Ramos (cell line): Measurements from ENCODE around the gene KIF26B.

Experiments used
- in situ Hi-C: fragments of 300-500 bp; cut with MboI; formaldehyde crosslinking; loops from one replicate; pipeline ENCODE4 v1.14.3; 2022; ENCODE audit warnings: low sequenced_read_pairs; ENCODE audit not compliant: unreplicated experiment

KIF26B gene

DNA sequence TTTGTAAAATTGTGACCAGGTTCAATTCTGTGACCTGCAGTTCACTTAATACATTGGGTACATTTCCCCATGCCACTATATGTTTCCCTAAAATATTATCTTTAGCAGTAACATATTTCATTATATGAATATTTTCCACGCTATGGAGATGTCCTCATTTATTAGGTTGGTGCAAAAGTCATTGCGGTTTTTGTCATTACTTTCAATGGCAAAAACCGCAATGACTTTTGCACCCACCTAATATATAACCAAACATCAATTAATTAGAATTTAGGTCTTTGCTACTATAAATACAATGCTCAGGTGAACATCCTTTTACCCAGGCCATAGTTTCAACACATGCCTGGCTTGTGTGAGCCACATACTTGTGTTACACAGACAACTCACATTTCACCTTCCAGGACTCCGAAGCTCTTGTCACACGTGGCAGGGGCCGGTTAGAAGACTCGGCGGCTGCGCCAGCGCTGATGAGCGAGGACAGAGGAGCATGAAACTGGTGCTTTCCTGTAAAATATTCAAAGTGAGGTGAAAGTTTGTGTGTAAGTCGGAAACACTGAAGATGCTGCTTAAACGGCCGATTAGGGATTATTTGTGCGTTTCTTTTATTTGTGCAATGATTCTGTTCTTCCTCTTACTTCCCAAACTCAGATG, 215.5 kb downstream of the KIF26B start:
- in situ Hi-C loops, result no loop called here

DNA sequence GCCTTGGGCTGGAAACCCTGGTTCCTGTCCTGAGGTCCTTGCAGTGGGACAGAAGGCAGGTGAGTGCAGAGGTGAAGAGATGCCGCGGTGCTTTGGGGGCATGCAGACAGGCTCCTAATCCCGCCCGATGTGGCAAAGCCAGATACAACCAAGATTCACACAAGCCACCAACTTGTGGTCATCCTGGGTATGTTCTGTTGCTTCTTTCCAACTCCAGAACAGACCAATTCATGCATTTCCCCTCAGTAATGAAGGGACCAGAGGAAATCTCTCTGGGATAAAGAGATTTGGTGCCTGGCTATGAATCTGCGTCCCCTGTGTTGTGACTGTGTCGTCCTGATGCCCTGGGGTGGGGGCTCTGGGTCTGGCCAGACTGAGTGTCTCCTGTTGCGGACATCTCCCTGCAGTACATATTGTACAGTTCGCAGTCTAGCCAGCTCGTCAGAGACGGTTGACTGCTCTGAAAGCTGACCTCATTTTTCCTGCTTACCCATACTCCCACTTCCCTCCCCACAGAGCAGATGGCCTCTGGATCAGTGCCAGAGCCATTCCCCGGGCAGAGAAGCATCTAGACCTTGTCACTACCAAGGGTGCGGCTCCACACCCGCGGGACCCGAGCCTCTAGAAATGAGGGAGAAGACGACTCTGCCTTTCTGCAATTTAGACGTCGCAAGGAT, 216.3 kb downstream of the KIF26B start:
- in situ Hi-C loops, result no loop called here

DNA sequence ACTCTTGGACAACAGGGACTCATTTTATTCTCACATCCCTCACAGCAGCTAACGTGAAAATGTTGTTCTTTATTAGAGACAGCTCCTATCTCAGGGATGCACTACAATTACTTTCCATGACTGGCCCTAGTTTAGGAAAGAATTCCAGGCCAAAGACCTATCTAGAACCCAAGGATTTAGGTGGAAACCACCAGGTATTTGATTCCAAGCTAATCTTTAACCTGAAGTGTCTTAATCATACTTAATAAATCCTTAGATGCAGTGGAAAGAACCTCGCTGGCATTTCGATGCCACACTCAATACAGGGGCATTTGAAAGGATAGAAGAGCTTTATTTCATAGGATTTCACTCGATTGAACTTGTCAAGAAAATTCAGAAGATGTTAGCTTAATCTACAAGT, 218.3 kb downstream of the KIF26B start:
- in situ Hi-C loops, result no loop called here

DNA sequence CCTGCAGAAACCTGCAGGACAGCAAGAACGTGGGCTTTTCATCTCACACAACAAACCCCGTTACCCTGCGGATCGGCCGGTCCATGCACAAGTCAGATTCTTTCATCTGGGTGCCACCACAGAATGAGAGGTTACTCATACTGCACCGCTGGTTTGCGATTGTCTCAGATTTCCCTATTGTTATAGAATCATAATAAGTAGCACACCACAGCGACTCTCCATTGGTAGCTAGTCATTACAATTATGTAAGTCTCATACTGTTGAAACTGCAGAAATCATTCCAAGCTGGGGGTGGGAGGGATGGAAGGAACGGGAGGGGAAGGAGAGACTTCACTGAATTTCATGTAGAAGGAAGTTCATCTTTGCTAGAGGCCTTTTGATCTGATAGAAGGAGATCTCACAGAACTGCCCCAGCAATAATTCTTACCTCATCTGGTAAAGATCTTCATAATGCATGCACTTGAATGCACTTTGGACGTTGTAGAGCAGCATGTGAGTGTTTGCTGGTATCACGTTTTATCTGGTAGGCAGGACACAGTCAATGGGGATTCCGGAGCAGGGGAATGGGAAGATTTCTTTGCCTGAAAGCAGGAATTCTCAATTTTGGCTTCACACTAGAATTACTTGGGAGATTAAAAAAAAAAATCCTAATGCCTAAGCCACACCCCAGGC, 221.1 kb downstream of the KIF26B start:
- in situ Hi-C loops, result no loop called here

DNA sequence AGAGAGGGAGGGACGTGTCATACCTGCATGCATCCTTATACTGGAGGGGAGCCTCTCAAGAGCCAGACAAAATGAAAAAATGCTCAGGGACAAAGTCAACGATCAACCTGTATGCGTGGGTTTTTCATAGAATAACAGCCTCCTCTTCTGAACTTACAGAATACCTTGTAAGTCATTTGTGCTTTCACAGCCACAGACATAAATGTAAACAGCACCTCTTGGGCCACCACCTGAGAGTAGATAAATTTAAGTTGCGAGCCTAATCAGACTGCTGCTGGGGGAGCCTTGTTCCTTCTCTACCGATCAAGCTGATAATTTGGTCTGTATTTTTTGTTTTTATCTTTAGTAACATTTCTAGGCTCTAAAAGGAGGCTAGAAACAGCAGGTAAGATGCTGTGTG, 223.1 kb downstream of the KIF26B start:
- in situ Hi-C loops, result no loop called here

DNA sequence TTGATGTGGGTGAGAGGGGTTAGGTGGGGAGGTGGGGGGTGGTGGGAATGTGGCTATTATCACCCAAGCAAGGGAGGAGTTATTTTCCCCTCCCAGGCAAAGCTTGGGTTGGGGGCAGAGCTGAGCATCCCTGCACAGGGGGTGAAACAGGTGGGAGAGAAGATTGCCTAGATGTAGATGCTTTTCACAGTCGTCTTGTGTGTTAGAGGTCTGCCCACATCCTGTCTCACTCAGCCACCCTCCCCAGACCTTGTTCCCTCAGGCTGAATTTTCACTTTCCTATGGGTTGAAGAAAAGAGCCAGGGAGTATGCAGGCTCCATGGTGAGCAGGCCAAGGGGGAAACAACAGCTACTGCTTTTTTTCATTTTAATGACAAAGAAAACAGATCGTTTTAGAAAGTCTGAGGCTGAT, 223.5 kb downstream of the KIF26B start:
- in situ Hi-C loops, result no loop called here

DNA sequence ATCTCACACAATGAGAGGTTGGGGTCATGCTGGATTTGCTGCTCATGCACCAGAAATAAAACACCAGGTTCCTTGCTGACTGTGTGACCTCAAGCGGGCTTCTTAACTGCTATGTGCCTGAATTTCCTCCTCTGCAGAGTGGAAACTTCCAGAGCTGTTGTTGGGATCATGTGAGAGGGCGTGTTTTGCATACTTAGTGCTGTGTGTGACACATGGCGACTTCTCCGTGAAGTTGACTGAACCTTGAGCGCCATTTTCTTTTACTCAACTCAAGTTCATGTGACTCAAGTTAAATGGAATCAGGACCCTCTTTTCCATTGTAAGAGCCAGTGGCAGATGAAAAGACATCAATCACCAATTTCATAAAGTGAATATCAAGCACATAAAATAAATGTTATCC, 224.0 kb downstream of the KIF26B start:
- in situ Hi-C loops, result no loop called here

DNA sequence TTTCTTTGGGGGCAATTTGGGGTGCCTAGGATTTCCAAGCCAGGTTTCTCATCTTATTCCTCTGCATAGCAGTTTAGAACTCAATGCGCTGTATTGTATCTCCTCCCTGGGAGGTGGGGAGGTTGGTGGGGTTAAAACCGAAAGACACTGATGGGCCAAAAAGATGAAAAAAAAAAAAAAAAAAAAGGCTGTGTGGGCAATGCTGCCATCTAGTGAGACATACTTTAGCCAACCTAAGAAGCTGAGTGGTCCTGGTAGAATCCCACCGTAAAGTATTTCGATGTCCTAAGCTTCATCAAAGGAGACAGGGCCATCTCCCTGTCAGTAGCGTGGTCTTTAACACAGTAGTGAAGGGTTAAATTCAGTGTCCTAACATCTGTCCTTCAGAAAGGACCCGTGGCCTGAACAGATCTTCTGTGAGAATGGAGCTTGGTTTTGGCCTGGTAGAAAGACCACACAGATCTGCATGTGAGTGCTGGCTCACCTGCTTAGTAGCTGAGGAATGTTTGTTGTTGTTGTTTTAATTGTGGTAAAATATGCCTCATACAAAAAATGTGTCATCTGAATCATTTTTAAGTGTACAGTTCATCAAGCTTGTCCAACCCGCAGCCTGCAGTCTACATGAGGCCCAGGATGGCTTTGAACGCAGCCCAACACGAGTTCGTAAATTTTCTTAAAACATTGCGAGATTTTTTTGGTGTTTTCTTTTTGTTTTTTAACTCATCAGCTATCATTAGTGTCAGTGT, 226.2 kb downstream of the KIF26B start:
- in situ Hi-C loops, result no loop called here

DNA sequence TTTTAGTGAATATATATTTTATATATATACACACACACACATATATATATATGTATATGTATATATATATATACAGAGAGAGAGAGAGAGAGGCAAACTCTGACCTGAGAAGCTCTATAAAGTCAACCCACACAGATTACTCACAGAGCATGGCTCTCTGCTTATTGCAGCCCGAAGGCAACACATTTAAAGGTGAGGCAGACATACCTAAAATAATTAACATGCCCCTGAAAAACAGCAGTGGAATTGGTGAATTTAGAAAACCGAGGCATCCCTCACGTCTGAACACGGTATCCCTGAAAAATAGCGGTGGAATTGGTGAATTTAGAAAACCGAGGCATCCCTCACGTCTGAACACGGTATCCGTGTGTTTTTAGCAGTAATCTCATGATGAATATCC, 228.2 kb downstream of the KIF26B start:
- in situ Hi-C loops, result no loop called here

DNA sequence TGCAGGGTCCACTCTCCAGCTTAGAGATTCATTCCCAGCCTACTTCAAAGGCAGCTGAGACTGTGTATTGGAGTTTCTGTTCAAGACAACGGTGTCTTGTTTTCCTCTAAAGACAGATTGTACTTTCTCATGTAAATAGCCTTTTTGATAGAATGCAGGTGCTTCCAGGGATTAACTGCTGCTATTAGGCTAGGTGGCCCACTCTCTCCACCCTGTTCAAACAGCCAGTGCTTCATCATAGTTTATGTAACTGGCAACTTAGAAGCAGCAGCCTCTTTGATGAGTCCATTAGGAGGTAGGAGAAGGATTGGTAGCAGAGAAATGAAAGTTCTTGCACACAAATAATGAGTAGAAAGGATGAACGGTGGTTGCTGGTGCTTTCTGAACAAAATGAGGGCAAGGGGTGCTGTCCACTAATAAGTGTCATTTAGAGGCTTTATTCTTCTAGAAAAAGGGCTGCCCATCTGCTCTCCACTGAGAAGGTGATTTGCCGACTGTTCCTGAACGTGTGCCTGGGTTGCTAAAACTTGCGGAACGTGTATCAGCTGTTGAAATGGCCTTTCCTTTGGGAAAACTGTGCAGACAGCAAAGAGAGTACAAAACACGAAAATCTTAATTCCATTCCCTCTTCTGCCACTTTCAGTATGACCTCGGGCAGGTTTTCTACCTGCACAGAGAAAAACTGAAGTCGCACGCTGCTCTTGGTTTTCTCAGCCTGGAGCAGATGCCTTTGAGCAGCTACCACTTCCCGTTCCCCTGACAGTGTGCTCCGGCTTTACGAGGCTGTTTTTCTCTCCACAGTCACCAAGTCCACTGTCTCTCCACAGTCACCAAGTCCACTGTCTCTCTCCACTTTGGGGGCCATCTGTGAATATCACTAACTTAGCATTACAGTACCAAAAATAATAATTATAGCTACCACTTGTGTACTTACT, 228.9 kb downstream of the KIF26B start:
- in situ Hi-C loops, result no loop called here

DNA sequence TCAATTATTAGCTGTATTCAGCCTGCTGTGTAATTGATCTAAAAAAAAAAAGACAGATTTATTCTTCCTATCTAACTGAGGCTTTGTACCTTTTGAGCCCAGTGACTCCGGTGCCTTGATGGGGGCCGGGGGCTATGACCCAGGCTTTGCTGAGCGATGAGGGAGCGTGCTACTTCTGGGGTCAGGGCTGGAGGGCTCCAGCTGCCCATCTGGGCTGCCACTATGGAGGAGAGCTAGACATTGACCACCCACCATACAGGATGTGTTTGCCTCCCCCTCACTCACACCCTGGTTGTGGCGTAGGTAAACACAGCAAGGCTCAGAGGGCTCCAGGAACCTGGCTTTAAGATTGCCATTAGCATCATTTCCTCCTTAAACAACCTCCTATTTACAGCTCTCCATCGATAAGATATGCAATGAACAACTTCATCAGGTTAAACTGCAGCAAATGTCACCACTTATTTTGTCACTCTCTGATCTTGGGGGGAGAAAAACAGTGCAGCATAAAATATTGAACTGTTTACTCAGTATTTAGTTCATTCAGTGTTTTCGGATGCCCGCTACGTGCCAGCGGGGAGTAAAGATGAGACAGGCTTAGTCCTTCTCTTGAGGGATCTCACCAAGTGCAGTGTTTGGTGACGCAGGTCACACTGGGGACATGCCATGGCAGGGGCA, 231.6 kb downstream of the KIF26B start:
- in situ Hi-C loops, result no loop called here

DNA sequence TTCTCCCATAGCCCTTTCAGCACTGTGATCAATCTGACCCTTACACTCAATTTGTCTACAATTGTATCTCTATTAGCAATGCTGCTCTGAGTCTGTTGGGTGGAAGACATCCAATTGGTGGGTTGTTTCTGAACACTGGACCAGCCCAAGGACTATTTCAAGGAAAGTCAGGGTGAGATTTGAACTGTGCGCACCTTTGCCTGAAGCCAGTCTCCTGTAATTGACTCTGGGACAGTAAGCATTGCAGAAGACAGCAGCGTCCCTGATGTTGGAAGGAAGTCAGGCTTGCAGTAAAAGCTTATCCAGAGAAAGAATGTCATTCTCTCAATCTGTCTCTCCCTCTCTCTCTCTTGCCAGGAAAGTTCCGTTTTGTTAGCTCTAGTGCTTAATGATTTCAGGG, 233.9 kb downstream of the KIF26B start:
- in situ Hi-C loops, result no loop called here

DNA sequence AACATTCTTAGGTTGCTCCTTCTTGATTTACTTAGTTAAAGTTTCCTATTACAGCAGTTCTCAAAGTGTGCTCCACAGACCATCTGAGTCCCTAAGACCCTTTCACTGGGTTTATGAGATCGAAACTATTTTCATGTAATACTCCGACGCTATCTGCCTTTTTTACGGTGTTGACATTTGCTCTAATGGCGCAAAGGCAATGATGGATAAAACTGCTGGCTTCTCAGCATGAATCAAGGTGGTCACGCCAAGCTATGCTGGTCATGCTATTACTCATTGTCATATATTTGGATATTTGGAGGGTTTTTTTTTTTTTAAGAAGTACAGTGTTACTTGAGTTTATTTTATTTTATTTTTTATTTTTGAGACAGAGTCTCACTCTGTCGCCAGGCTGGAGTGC, 235.1 kb downstream of the KIF26B start:
- in situ Hi-C loops, result no loop called here

DNA sequence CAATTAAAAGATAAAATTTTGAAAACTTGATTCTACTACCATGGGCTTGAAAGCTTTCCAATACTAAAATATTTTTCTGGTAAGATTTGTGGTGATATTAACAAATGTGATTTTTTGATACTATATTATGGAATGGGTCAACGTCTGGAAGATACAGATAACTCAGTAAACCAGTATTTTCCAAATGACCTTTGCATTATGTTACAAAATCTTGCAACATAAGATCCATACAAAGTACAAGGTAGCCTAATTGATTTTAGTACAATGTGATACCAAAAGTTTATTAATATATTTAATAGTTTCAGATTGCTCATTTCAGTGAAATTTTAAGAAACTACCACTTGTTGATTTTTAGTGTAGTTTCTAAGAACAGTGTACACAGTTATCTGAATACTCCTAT, 236.2 kb downstream of the KIF26B start:
- in situ Hi-C loops, result no loop called here

DNA sequence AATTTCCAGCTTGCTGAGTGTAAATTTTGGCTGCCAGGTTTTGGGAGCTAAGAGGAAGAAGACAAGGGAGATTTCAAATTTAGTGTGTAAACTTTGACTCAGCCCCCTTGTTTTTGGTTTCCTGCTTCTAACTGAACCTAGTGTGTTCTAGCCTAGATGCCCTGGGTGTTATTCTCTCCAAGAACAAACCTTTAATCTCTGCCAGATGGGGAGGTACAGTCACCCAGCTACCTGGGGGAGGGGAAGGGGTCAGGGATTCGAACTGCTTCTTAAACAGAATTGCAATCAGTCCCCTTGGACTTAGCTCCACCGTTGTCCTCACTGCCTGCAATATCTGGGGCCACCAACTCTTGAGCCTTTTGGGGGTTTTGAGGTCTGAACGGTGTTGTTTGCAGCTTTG, 238.9 kb downstream of the KIF26B start:
- in situ Hi-C loops, result no loop called here

DNA sequence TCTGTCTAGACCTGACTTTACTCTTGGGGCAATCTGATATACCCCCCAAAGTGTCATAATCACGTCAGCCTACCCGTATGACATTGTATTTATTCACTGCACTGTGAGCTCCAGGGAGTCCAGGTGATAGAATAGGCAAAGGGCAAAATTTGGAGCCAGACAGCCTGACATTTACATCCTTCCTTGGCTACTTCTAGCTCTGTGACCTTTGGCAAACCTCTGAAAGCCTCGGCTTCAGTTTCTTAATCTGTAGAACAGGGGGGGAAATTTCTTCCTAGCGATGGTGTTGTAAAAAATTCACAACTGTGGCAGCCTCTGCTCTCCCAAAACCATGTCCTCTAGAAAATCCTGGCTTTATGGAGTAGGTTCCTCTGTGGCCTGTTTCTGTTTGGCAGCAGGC, 240.9 kb downstream of the KIF26B start:
- in situ Hi-C loops, result no loop called here

DNA sequence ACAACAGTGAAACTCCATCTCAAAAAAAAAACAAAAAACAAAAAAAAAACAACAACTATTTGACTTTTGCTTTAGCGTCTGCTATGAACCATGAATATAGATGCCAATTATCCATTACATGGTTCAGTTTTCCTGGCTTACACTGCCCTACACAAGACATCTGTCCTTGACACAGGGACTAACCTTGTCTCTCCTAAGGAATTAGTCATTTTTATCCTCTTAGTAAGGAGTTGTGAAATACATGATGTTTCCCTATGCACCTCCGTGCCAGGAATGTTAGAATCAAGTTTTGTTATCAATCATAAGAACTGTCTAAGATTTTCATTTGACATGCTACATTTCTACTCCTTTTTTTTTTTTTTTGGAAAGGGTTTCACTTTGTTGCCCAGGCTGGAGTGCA, 241.8 kb downstream of the KIF26B start:
- in situ Hi-C loops, result no loop called here

DNA sequence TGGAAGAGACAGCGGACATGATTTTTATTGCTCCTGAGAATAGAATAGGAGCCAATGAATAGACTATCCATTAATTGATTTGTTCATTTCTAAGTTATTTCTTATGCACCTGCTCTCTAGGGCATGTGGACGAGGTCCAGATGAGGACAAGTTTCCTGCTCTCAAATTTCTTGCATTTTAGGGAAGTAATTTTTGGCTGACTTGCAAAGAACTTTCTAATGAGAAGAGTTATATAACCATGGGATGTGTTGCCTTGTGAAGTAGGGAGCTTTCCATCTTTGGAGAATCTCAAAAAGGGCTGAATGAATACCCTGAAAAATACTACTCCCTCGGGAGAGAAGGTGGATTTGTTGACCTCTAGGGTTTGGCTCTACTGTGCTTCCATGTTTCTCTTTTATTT, 243.0 kb downstream of the KIF26B start:
- in situ Hi-C loops, result no loop called here

DNA sequence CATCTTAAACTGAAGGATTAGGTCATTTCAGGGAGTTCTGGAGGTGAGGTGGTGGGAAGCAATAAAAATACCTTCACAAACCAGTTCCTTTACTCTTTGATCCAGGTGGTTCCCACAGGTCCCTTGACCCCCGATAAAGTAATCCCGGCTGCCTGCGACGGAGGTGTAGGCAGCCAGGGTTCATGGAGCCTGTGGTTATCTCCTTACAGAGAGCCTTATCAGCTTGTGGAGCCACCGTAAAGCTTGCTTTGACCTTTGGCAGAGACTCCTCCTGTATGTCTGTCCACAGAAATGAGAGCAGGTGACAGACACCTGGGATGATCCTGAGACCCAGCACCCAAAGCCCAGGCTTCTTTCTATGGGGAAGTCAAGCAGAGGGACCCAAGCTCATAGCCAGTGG, 243.4 kb downstream of the KIF26B start:
- in situ Hi-C loops, result no loop called here
